ENCODE results near the gene KLHL22. TPM values are rescaled to one million over a fixed set of nuclear protein-coding genes. Genes with fewer than 3 reads are reported as not detected.

Gene KLHL22
- total RNA-seq, 1 experiment from 2014 or later, result 14.5 TPM

GRCh38 chr22:20400606-20401375 is 94.8 kb downstream of the KLHL22 start:
- no peaks in the 10 kb centered on the region for H3K27me3 ChIP-seq (ENCODE audit: control insufficient read depth, insufficient read depth, low read length)
- no peaks in the 10 kb centered on the region for H3K9me3 ChIP-seq (ENCODE audit: control insufficient read depth, insufficient read depth, low read depth, low read length)
- H3K27ac ChIP-seq (ENCODE audit: low read length), result no peak overlapping the region
- ATAC-seq (no peak), DNase-seq (ENCODE audit: low read depth, low spot score) (no peak)
- in situ Hi-C loops (cut with HindIII; ENCODE audit: low pct_unique_long_range_greater_than_20kb, low sequenced_read_pairs), result no loop called here
- BruUV-seq (replicated peaks), result no TSS peak
- no peaks in the 10 kb centered on the region for H3K36me3 ChIP-seq (ENCODE audit: control insufficient read depth, insufficient read depth, low read length)
- no peaks in the 10 kb centered on the region for H3K4me1 ChIP-seq (ENCODE audit: control insufficient read depth, insufficient read depth, low read length)
- intact Hi-C loops (cut with micrococcal nuclease; ENCODE audit: unreplicated experiment), result no loop called here
- ChIA-PET CTCF (no interaction called here), POLR2A (no interaction called here)
- no peak overlapping the region for H3K4me3 ChIP-seq (ENCODE audit: low read depth in 2 of 2, low read length in 2 of 2)
- TF ChIP-seq, protein P1, sequence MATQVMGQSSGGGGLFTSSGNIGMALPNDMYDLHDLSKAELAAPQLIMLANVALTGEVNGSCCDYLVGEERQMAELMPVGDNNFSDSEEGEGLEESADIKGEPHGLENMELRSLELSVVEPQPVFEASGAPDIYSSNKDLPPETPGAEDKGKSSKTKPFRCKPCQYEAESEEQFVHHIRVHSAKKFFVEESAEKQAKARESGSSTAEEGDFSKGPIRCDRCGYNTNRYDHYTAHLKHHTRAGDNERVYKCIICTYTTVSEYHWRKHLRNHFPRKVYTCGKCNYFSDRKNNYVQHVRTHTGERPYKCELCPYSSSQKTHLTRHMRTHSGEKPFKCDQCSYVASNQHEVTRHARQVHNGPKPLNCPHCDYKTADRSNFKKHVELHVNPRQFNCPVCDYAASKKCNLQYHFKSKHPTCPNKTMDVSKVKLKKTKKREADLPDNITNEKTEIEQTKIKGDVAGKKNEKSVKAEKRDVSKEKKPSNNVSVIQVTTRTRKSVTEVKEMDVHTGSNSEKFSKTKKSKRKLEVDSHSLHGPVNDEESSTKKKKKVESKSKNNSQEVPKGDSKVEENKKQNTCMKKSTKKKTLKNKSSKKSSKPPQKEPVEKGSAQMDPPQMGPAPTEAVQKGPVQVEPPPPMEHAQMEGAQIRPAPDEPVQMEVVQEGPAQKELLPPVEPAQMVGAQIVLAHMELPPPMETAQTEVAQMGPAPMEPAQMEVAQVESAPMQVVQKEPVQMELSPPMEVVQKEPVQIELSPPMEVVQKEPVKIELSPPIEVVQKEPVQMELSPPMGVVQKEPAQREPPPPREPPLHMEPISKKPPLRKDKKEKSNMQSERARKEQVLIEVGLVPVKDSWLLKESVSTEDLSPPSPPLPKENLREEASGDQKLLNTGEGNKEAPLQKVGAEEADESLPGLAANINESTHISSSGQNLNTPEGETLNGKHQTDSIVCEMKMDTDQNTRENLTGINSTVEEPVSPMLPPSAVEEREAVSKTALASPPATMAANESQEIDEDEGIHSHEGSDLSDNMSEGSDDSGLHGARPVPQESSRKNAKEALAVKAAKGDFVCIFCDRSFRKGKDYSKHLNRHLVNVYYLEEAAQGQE (IDR thresholded peaks at IDR 0.05; ENCODE audit: insufficient read depth in 1 of 2, low read depth in 2 of 2, low read length in 1 of 2), result no peak
- no peak for TF ChIP-seq TCF7L2 (IDR thresholded peaks at IDR 0.05; ENCODE audit: low read depth, low read length)
- TF ChIP-seq, protein P2, sequence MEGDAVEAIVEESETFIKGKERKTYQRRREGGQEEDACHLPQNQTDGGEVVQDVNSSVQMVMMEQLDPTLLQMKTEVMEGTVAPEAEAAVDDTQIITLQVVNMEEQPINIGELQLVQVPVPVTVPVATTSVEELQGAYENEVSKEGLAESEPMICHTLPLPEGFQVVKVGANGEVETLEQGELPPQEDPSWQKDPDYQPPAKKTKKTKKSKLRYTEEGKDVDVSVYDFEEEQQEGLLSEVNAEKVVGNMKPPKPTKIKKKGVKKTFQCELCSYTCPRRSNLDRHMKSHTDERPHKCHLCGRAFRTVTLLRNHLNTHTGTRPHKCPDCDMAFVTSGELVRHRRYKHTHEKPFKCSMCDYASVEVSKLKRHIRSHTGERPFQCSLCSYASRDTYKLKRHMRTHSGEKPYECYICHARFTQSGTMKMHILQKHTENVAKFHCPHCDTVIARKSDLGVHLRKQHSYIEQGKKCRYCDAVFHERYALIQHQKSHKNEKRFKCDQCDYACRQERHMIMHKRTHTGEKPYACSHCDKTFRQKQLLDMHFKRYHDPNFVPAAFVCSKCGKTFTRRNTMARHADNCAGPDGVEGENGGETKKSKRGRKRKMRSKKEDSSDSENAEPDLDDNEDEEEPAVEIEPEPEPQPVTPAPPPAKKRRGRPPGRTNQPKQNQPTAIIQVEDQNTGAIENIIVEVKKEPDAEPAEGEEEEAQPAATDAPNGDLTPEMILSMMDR (IDR thresholded peaks at IDR 0.05), result no peak
- no peak for TF ChIP-seq POLR2AphosphoS5 (IDR thresholded peaks at IDR 0.05; ENCODE audit: low read depth, low read length)
- no peak for TF ChIP-seq SIN3A (IDR thresholded peaks at IDR 0.05; ENCODE audit: borderline replicate concordance, insufficient read depth, low read depth, low read length)

GRCh38 chr22:20399866-20400605 is 95.6 kb downstream of the KLHL22 start:
- Histone ChIP-seq H3K36me3 (ENCODE audit: control insufficient read depth, insufficient read depth, low read length) (no peaks in the 10 kb centered on the region), H3K9me3 (ENCODE audit: control insufficient read depth, insufficient read depth, low read depth, low read length) (no peaks in the 10 kb centered on the region), H3K27ac (ENCODE audit: low read length) (no peak overlapping the region), H3K4me3 (ENCODE audit: low read depth in 2 of 2, low read length in 2 of 2) (no peak overlapping the region), H3K4me1 (ENCODE audit: control insufficient read depth, insufficient read depth, low read length) (peaks cover 2% of the 10 kb centered on the region; the same call in 1 of the 2 replicates), H3K27me3 (ENCODE audit: control insufficient read depth, insufficient read depth, low read length) (no peaks in the 10 kb centered on the region)
- TF ChIP-seq, protein P2 (IDR thresholded peaks at IDR 0.05), result no peak
- TF ChIP-seq POLR2AphosphoS5 (IDR thresholded peaks at IDR 0.05; ENCODE audit: low read depth, low read length) (no peak), SIN3A (IDR thresholded peaks at IDR 0.05; ENCODE audit: borderline replicate concordance, insufficient read depth, low read depth, low read length) (no peak)
- ATAC-seq (no peak), DNase-seq (ENCODE audit: low read depth, low spot score) (no peak)
- no TSS peak for BruUV-seq (replicated peaks)
- in situ Hi-C loops (cut with HindIII; ENCODE audit: low pct_unique_long_range_greater_than_20kb, low sequenced_read_pairs) (no loop called here), intact Hi-C loops (cut with micrococcal nuclease; ENCODE audit: unreplicated experiment) (no loop called here)
- ChIA-PET POLR2A (no interaction called here), CTCF (no interaction called here)

Measured in Panc1 (cell line).